GM20000 (cell line): ENCODE data around the gene JAKMIP3.

Experiments
- DNase-seq: peaks from one replicate; pipeline ENCODE4 v3.0.0; 2012; ENCODE audit warnings: low spot score
- TF ChIP-seq, protein P1 (sequence below): IDR thresholded peaks from 2 replicates; pipeline ENCODE4 v1.5.1; 2012; ENCODE audit warnings: mild to moderate bottlenecking, control low read depth; ENCODE audit errors: extremely low read depth, missing control alignments

Gene JAKMIP3

DNA sequence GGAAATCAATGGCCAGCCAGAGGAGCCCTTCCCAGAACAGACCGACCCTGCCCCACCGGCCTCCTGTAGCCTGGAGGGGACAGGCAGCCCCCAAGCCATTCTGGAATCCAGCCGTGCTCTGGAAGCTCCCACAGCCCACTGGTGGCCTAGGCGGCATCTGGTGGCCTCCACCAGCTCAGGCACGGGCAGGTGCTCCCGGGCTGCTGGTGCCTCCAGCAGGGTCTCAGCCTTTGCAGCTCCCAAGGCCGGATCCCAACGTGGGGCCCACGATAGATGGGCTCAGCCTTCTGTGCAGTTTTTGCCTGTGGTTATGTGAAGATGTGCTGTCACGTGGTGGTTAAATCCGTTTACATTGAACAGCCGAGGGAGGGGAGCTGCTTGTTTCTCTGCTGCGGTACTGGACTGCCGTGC is 44.4 kb downstream of the JAKMIP3 start:
- DNase-seq, result no peak
- TF ChIP-seq, protein P1, sequence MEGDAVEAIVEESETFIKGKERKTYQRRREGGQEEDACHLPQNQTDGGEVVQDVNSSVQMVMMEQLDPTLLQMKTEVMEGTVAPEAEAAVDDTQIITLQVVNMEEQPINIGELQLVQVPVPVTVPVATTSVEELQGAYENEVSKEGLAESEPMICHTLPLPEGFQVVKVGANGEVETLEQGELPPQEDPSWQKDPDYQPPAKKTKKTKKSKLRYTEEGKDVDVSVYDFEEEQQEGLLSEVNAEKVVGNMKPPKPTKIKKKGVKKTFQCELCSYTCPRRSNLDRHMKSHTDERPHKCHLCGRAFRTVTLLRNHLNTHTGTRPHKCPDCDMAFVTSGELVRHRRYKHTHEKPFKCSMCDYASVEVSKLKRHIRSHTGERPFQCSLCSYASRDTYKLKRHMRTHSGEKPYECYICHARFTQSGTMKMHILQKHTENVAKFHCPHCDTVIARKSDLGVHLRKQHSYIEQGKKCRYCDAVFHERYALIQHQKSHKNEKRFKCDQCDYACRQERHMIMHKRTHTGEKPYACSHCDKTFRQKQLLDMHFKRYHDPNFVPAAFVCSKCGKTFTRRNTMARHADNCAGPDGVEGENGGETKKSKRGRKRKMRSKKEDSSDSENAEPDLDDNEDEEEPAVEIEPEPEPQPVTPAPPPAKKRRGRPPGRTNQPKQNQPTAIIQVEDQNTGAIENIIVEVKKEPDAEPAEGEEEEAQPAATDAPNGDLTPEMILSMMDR, result no peak

DNA sequence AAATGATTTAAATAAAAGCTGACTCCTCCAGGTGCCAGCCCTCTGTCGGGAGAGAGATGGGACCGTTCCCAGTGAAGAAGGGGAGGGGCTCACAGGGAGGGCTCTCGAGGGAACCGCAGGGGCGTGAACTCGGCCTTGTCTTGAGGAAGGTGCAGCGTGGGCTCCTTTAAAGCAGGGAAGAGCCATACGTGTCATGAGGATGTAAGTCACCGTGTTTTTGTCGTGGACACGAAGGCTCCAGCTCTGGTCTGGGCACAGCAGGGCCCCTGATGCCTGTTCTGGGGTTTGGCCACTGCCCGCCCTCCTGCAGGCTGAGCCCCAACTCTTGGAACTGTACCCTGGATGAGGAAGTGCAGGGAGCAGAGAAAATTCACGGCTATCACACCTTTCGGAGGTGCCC is 45.0 kb downstream of the JAKMIP3 start:
- TF ChIP-seq, protein P1, result no peak
- no peak for DNase-seq

DNA sequence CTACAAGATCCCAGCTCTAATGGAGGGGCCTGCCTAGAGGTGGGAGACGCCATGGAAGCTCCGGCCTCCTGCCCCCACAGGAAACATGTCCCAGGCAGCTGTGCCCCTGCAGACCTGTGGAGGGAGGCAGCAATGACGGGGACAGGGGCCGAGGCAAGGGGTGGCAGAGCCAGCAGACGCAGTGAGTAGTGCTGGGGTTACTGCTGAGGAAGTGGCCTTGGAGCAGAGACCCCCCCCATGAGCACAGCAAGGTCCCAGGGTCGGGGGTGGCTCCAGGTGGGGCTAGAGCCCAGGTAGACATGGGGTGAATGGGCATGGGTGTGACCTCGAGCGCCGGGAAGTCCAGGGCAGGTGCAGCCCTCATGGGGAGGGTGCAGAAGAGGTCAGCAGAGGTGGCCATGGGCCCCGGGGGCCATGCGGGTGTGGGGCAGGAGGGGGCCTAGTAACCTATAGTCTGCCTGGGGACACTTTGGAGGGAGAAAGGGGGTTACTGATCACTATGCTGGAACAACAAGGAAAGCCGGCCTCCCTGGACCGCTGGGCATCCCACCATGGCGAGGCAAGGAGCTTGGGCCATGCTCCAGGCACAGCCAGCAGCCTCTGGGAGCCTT is 45.5 kb downstream of the JAKMIP3 start:
- TF ChIP-seq, protein P1, result no peak
- DNase-seq, result no peak

DNA sequence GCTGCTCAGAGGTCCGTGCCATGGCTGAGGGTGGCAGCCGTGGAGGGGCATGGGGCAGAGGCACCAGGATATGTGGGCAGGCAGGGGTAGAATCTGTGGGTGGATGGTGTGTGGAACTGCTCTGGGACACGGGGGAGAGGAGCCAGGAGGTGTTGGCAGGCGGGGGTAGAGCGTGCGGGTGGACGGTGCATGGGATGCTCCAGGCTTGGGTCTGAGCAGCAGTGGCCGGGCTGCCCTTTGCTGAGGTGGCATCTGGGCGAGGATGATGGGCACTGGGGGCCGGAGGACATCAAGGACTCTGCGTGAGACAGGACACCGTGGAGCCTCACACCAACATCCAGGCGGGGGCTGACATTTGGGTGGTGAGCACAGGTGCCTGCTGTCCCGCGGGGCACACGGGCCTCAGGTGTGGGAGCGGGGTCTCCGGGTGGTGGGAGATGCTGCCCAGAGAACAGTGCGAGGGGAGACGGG is 46.2 kb downstream of the JAKMIP3 start:
- TF ChIP-seq, protein P1, result no peak
- DNase-seq, result no peak

DNA sequence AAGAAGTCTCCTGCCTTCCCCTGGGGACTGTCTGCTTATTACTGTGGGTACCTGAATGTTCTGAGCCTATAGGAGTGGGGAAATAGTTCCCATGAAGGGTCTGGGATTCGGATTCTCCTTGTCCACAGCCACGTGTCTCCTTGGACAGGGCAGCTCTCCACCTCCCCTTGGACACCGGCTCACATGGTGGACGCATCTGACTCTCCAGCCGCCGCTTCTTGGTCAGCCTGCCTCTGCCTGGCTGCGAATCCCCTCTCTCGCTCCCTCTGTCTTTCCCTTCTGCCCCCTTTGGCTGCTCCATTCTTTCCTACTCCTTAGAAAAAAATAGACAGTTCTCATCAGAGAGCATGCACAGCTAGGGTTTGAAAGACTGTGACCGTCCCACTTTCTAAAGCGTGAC is 46.9 kb downstream of the JAKMIP3 start:
- TF ChIP-seq, protein P1, result no peak

DNA sequence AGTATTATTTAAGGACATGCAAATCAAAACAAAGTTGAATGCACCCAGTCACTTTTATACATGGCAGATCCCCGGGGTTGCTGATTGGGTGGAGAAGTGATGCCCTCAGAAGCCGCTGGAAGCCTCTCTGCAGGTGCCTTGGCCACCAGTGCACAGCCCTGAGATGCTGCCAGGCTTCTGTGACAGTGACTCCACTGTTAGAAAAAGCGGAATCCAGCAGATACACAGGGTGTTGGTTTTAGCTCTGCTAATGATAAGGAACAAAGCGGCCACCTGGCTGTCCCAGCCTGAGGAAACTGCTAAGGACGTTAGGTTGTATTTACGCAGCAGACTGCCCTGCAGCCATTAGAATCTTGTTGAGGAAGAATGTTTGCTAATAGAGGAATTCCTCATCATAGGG is 47.5 kb downstream of the JAKMIP3 start:
- DNase-seq, result no peak
- TF ChIP-seq, protein P1, result no peak

More for the DNA sequence above, 46.9 kb downstream of the JAKMIP3 start:
- DNase-seq, result no peak

DNA sequence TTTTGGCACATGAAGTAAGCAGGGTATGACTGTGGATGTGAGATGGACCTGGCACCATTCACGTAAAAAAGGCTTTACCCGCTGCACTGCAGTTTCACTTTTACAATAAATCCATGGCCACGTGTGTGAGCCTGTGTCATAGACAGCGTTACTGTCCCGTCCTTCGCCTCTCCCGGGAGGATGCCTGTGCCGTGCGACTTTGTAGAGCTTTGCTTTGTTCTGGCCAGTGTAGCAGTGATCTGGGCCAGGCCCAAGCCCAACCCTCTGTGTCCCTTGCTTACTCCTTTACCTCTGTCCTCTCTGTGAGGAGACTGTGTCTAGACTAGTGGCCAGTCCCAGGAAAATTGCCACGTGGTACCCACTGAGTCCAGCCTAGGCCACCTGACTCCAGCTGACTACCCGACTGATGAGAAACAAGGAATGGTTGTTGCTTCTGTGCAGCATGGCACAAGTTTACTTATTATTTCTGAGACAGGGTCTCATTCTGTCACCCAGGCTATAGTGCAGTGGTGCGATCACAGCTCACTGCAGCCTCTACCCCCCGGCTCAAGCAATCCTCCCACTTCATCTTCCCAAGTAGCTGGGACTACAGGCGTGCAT is 48.1 kb downstream of the JAKMIP3 start:
- TF ChIP-seq, protein P1, result no peak
- DNase-seq, result no peak
